ENCODE data around the gene ZNF594.
"Not testable (repeated sequence)": the region's sequence is repeated elsewhere in the genome, so short reads cannot be mapped to it uniquely, and the experiment has no call there.

DNA sequence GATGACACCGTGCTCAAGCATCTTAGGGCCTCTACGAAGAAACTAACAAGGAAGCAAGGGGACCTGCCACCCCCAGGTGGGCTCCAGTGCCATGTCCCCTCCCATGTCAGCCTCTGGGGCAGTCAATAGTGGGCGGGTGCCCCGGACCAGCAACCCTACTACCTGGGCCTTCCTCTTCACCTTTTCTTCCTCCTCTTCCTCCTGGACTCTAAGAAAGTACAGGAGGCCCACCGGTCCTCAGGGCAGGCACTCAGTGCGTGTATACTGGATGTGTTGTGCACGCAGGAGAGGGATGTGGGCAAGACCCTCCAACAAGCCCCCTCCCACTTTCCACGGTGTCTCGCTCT lies 53.5 kb downstream of the ZNF594 start:
- TF ChIP-seq CREM (IDR thresholded peaks at IDR 0.05; ENCODE audit: low read depth); YY1 (IDR thresholded peaks at IDR 0.05; ENCODE audit: low read depth, low read length): not testable (repeated sequence)
- TF ChIP-seq, protein P1, sequence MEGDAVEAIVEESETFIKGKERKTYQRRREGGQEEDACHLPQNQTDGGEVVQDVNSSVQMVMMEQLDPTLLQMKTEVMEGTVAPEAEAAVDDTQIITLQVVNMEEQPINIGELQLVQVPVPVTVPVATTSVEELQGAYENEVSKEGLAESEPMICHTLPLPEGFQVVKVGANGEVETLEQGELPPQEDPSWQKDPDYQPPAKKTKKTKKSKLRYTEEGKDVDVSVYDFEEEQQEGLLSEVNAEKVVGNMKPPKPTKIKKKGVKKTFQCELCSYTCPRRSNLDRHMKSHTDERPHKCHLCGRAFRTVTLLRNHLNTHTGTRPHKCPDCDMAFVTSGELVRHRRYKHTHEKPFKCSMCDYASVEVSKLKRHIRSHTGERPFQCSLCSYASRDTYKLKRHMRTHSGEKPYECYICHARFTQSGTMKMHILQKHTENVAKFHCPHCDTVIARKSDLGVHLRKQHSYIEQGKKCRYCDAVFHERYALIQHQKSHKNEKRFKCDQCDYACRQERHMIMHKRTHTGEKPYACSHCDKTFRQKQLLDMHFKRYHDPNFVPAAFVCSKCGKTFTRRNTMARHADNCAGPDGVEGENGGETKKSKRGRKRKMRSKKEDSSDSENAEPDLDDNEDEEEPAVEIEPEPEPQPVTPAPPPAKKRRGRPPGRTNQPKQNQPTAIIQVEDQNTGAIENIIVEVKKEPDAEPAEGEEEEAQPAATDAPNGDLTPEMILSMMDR (IDR thresholded peaks at IDR 0.05 in 2 of 3, conservative IDR thresholded peaks at IDR 0.05 in 1 of 3; ENCODE audit: control insufficient read depth in 2 of 3, extremely low read depth in 1 of 3, insufficient read depth in 1 of 3, low read depth in 3 of 3, low read length in 3 of 3), result not testable (repeated sequence)

Data from GM12878 (cell line).